ENCODE results near the gene ENTPD3.
"Not testable (repeated sequence)": the region's sequence is repeated elsewhere in the genome, so short reads cannot be mapped to it uniquely, and the experiment has no call there.

ENTPD3 gene

GRCh38 chr3:40462838-40463237 lies 75.9 kb downstream of the ENTPD3 start:
- not testable (repeated sequence) for DNase-seq

- no peak for DNase-seq
Observed at GRCh38 chr3:40463579-40463978, 76.6 kb downstream of the ENTPD3 start.

- no peak for DNase-seq
Observed at GRCh38 chr3:40464339-40465110, 77.5 kb downstream of the ENTPD3 start.

- no peak for DNase-seq
Observed at GRCh38 chr3:40465111-40465407, 78.1 kb downstream of the ENTPD3 start.

GRCh38 chr3:40465456-40465855 lies 78.5 kb downstream of the ENTPD3 start:
- no peak for DNase-seq

- DNase-seq = no peak
Observed at GRCh38 chr3:40468018-40468417, 81.0 kb downstream of the ENTPD3 start.

GRCh38 chr3:40470701-40471100 lies 83.7 kb downstream of the ENTPD3 start:
- no peak for DNase-seq

GRCh38 chr3:40476478-40477470 lies 89.8 kb downstream of the ENTPD3 start, which contains the start of gene ZNF619:
Gene ZNF619, plus strand, starts transcription at chr3:40477122. Its CDS starts 858 bp downstream, at chr3:40477980.
- DNase-seq = peak; percentile 76

GRCh38 chr3:40477666-40478065 lies 90.7 kb downstream of the ENTPD3 start:
- DNase-seq = no peak
